ENCODE measurements around the gene ACO2.

GRCh38 chr22:41516462-41516861 is 47.5 kb downstream of the ACO2 start:
- TF ChIP-seq CTCF (IDR thresholded peaks at IDR 0.05) (no peak), EP300 (IDR thresholded peaks at IDR 0.05; ENCODE audit: low read depth) (no peak), POLR2A (IDR thresholded peaks at IDR 0.05) (no peak), POLR2AphosphoS5 (IDR thresholded peaks at IDR 0.05) (no peak)
